ENCODE measurements around the gene AKAP8L.

AKAP8L gene

DNA sequence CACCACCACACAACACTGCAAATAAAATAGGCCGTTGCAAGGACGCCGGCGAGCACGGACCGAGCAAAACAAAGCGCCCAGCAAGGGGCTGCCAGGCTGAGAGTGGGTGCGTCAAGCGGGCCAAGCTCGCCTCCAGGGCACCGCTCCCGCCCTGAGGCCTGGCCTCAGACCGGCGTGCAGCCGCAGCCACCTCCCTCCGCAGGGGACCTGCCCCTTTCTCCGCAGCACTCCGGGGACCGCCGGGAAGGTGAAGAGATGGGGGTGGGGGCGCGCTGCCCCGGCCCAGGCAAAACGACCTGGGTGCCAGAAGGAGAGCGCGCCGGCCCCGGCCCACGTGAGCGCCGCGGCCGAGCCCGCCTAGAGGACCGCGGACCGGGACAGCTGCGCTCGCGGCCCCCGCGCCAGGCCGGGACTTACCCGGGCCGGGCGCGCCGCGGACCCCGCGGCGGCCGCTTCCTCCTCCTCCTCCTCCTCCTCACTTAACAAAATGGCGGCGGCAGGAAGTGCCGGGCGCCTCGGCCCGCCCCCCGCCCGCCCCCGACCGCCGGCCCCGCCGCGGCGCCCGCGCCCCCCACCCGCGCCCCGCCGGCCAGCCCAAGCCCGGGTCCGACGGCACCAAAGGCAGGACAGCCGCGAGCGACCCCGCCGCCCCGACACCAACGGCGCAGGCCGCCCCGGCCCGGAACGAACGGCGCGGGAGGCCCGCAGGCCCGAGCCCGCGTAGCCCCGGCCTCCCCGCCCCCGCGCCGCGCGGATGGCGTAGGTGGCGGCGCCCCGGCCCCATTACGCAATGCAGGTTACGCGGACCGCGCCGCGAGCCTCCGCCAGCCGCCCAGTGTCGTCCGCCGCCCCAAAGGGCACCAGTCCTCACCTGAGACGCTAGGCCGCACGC is 87.1 kb downstream of the AKAP8L start:
- Histone ChIP-seq H3K4me1 (ENCODE audit: control insufficient read depth, insufficient read depth, low read length) (peaks cover 17% of the 10 kb centered on the region), H3K27me3 (ENCODE audit: control insufficient read depth, insufficient read depth, low read length) (no peaks in the 10 kb centered on the region), H3K9ac (ENCODE audit: low read length) (peak overlapping the region; percentile 84), H3K36me3 (ENCODE audit: control insufficient read depth, insufficient read depth, low read length) (no peaks in the 10 kb centered on the region), H3K4me3 (ENCODE audit: low read length) (peak overlapping the region; percentile 93), H3K27ac (ENCODE audit: low read depth, low read length) (peak overlapping the region; percentile 91)

DNA sequence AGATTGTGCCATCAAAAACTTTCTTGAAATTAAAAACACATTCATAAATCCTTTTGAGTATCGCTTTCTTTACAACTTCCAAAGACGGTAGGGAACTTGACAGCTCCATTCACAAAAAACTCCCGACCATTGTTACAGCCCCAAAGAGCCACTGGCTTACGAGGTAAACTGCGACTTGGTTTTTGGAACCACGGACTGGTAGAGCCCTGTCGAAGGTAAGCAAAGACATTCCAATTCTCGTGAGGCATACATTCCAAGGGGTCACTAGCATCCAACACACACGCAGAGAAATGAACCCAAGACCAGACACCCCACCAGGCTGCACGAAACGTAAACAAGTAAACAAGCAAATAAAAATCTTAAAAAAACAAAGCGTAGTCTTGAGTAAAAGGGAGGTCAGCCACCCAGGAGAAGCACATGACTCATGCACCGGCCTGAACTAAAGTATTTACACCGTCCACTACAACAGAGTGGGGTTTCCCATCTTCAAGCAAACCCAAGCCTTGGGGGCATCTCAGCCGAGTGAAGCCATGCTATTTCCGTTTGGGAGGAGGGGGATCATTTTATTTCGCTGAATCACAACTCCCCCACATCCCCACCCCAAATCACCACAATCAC is 87.9 kb downstream of the AKAP8L start:
- peak overlapping the region; percentile 19 for H3K9ac ChIP-seq (ENCODE audit: low read length)
- H3K27ac ChIP-seq (ENCODE audit: low read depth, low read length): peak overlapping the region; percentile 83
- peaks cover 17% of the 10 kb centered on the region for H3K4me1 ChIP-seq (ENCODE audit: control insufficient read depth, insufficient read depth, low read length)
- peak overlapping the region; percentile 93 for H3K4me3 ChIP-seq (ENCODE audit: low read length)
- H3K36me3 ChIP-seq (ENCODE audit: control insufficient read depth, insufficient read depth, low read length): no peaks in the 10 kb centered on the region
- H3K27me3 ChIP-seq (ENCODE audit: control insufficient read depth, insufficient read depth, low read length): no peaks in the 10 kb centered on the region
